Activated CD4-positive, alpha-beta T cell treated with anti-CD3 and anti-CD28 coated beads, Interleukin-2, amount 50 U/mL, for 1 hour (primary cell): ENCODE results near the gene KRTAP10-10.
"Not testable (repeated sequence)": the region's sequence is repeated elsewhere in the genome, so short reads cannot be mapped to it uniquely, and the experiment has no call there.

ENCODE experiments used
- DNase-seq: peaks from one replicate; pipeline ENCODE4 v3.0.0-alpha.2; 2020

The KRTAP10-10 gene

GRCh38 chr21:44637018-44637850, at the start of gene KRTAP10-10:
Gene KRTAP10-10 (plus strand): TSS chr21:44637356. CDS start chr21:44637418, 62 bp downstream.
- no peak for DNase-seq

- no peak for DNase-seq
Measured at GRCh38 chr21:44589094-44589493, 48.1 kb upstream of the KRTAP10-10 start.

GRCh38 chr21:44589586-44590305, 47.4 kb upstream of the KRTAP10-10 start:
- DNase-seq: no peak

DNA sequence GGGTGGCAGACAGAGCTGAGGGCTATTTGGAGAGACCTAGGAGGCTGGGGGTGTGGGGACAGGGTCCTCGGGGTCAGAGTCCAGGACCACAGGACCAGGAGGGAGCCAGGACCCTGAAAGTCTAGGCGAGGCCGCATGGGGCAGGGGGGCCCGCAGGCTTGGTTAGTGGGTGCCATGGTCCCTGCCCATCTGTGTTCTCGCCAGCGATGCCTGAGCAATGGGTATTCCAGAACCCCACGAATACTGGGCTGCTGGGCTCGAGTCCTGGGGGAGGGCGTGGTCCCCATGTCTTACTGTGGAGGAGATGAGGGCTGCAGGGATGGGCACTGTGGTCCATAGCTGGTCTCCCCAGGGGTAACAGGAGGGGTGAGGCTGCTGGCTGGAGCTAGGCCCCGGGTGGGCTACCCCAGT, 46.8 kb upstream of the KRTAP10-10 start:
- no peak for DNase-seq

DNA sequence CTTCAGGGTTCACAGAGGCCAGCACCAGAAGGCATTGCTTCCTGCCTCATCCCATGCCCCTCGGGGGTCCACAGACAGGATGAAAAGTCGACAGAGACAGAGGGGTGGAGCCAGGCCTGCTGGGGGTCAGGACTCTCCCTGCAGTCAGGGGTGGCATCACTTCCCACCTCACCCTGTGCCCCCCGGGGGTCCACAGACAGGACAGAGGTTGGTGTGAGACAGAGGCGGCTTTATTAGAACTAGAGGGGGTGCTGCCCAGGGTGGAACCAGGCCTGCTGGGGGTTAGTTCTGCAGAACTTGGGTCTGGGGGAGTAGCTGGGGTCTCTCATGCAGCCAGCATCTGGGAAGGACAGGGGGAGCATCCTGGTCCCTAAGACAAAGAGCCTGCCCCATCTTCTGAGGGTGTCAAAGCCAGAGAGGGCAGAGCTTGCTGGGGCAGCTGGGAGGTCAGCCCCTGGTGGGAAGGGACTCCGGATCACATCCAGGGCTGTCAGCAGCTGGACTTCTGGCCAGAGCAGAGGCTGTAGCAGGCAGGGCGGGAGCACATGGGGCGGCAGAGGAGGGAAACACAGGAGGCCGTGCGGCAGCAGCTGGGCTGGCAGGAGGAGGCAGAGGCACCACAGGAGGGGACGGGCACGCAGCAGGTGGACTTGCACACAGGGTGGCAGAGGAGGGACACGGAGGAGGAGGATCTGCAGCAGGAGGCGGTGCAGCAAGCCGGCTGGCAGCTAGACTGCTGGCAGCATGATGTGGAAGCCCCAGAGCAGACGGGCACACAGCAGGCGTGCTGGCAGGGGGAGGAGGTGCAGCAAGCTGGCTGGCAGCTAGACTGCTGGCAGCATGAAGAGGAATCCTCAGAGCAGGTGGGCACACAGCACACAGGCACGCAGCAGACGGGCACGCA, 46.0 kb upstream of the KRTAP10-10 start:
- DNase-seq: not testable (repeated sequence)

GRCh38 chr21:44591801-44592130, 45.4 kb upstream of the KRTAP10-10 start:
- DNase-seq: not testable (repeated sequence)

GRCh38 chr21:44592446-44593311, 44.5 kb upstream of the KRTAP10-10 start, which contains the start of gene KRTAP10-6:
Gene KRTAP10-6 (minus strand): TSS chr21:44592505. CDS start chr21:44592484, 21 bp downstream.
- DNase-seq: no peak

- DNase-seq: no peak
Measured at GRCh38 chr21:44593598-44594405, 43.4 kb upstream of the KRTAP10-10 start.

- DNase-seq: no peak
Measured at GRCh38 chr21:44594406-44594916, 42.7 kb upstream of the KRTAP10-10 start.

- DNase-seq: no peak
Measured at GRCh38 chr21:44595524-44595923, 41.6 kb upstream of the KRTAP10-10 start.

DNA sequence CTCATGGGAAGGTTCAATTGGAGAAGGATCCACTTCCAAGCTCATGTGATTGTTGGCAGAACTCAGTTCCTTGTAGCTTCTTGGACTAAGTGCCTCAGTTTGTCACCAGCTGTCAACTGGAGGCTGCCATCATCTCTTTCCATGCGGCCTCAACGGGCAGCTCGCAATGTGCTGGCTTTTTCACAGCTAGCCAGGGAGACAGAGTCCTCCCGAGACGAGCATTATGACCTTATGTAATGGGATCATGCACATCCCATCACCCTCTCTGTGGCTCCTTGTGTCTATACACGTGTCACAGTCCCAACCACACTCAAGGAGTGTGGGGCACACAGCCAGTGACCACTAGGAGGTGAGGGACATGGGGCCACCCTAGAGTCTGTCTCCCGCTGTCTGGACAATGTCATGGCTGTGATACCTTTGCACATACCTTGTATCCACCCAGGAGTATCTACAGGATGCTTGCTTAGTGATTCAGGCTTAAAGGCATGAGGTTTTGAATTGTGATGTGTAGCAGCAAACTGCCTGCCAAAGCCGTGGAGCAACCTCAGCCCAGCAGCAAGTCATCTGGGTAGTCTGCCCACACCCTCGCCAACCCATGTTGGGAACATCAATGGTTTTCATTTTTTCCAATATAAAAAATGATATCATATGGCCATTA, 41.0 kb upstream of the KRTAP10-10 start:
- DNase-seq: no peak

DNA sequence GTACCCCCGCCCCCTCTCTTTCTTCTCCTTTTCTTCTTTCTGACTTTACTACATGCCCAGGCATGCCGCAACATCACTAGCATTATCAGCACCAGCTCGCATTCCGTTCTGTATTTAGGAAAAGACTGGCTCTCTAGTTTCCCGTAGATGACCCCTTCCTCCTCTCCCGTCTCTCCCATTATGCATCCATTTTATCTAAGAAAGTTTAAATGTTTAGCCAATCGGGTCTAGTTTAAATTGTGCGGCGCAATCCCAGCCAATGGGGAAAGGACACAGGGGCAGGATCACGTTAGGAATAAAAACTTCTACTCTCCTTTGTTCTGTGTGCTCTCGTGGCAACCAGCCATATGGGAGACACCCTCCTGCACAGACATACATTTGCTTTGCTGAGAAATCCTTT, 39.1 kb upstream of the KRTAP10-10 start:
- DNase-seq: no peak

- no peak for DNase-seq
Measured at GRCh38 chr21:44599264-44600029, 37.7 kb upstream of the KRTAP10-10 start.

GRCh38 chr21:44600118-44600978, 36.8 kb upstream of the KRTAP10-10 start, which contains the start of gene KRTAP10-7:
Gene KRTAP10-7 (plus strand): TSS chr21:44600597. CDS start chr21:44600622, 25 bp downstream.
- DNase-seq: not testable (repeated sequence)

- not testable (repeated sequence) for DNase-seq
Measured at GRCh38 chr21:44601091-44601490, 36.1 kb upstream of the KRTAP10-10 start.

GRCh38 chr21:44601596-44602462, 35.3 kb upstream of the KRTAP10-10 start:
- no peak for DNase-seq

- no peak for DNase-seq
Measured at GRCh38 chr21:44602463-44602850, 34.7 kb upstream of the KRTAP10-10 start.
